GM23248 (cell line): ENCODE measurements around the gene ERCC6L2. TPM values are rescaled to one million over a fixed set of nuclear protein-coding genes. Genes with fewer than 3 reads are reported as not detected.
A peak's percentile ranks its signal among the peaks of the same experiment; 100 is the strongest.

Source experiments
- DNase-seq: peaks from one replicate; pipeline ENCODE4 v3.0.0-alpha.2; 2015
- H2AFZ ChIP-seq: fragments of 200-600 bp; sonication (generic); 2 replicates; pipeline ENCODE4 v1.6.1; 2016; ENCODE audit warnings: antibody characterized with exemption
- H3F3A ChIP-seq: fragments of 200-600 bp; sonication (generic); 2 replicates; pipeline ENCODE4 v1.6.1; 2016; ENCODE audit warnings: mild to moderate bottlenecking, antibody characterized with exemption, mixed run types; ENCODE audit not compliant: insufficient read depth
- H3K27ac ChIP-seq: fragments of 200-600 bp; sonication (generic); 2 replicates; pipeline ENCODE4 v1.5.1; 2016; ENCODE audit warnings: mild to moderate bottlenecking
- H3K27me3 ChIP-seq: fragments of 200-600 bp; sonication (generic); replicated peaks from 2 replicates; pipeline ENCODE4 v1.6.1; 2016; ENCODE audit warnings: mild to moderate bottlenecking; ENCODE audit not compliant: insufficient read depth
- H3K36me3 ChIP-seq: fragments of 200-600 bp; sonication (generic); 2 replicates; pipeline ENCODE4 v1.6.1; 2016; ENCODE audit warnings: low read depth, mild to moderate bottlenecking
- H3K4me1 ChIP-seq: fragments of 200-600 bp; sonication (generic); 2 replicates; pipeline ENCODE4 v1.6.1; 2016; ENCODE audit warnings: mild to moderate bottlenecking; ENCODE audit not compliant: insufficient read depth
- H3K4me2 ChIP-seq: fragments of 200-600 bp; sonication (generic); one replicate; pipeline ENCODE4 v1.6.1; 2016; ENCODE audit warnings: mild to moderate bottlenecking; ENCODE audit not compliant: unreplicated experiment
- H3K4me3 ChIP-seq: fragments of 200-600 bp; sonication (generic); 2 replicates; pipeline ENCODE4 v1.5.1; 2016; ENCODE audit warnings: mild to moderate bottlenecking
- H3K79me2 ChIP-seq: fragments of 200-600 bp; sonication (generic); 2 replicates; pipeline ENCODE4 v1.6.1; 2016; ENCODE audit warnings: mild to moderate bottlenecking; ENCODE audit not compliant: insufficient read depth
- H3K9ac ChIP-seq: fragments of 200-600 bp; sonication (generic); 2 replicates; pipeline ENCODE4 v1.6.1; 2016; ENCODE audit warnings: mild to moderate bottlenecking
- H3K9me2 ChIP-seq: fragments of 200-600 bp; sonication (generic); 2 replicates; pipeline ENCODE4 v1.6.1; 2016; ENCODE audit warnings: mixed run types, mild to moderate bottlenecking, moderate library complexity; ENCODE audit not compliant: insufficient read depth
- H3K9me3 ChIP-seq: fragments of 200-600 bp; sonication (generic); one replicate; pipeline ENCODE4 v1.6.1; 2017; ENCODE audit warnings: low read depth
- H4K20me1 ChIP-seq: fragments of 200-600 bp; sonication (generic); 2 replicates; pipeline ENCODE4 v1.6.0; 2016; ENCODE audit not compliant: insufficient read depth
- EZH2 ChIP-seq: fragments of 200-600 bp; sonication (generic); IDR thresholded peaks from 2 replicates; pipeline ENCODE4 v1.6.1; 2018; ENCODE audit warnings: antibody characterized with exemption, mild to moderate bottlenecking; ENCODE audit not compliant: insufficient read depth, poor library complexity, severe bottlenecking
- EZH2phosphoT487 ChIP-seq: fragments of 200-600 bp; sonication (generic); IDR thresholded peaks from 2 replicates; pipeline ENCODE4 v1.6.1; 2018; ENCODE audit warnings: antibody characterized with exemption, moderate library complexity, mild to moderate bottlenecking, low read depth; ENCODE audit not compliant: insufficient read depth
- WGBS, 2 experiments: methylation state at CpG; one replicate each; pipeline ENCODE4 v1.1.6; 2015 to 2017; ENCODE audit warnings: low lambda C conversion rate in 2 of 2, low coverage in 1 of 2; ENCODE audit errors: missing lambda C conversion rate in 2 of 2; 5-methylcytosine and 5-hydroxymethylcytosine counted together
- in situ Hi-C: fragments of 300-500 bp; cut with MboI; formaldehyde crosslinking; loops from 2 replicates; pipeline ENCODE4 v1.15.0; 2020
- polyA plus RNA-seq: library from polyadenylated mRNA; unstranded; fragments of >200 nt; fragmentation: Nextera tagmentation; extraction: Ambion mirVana; gene quantifications from 2 replicates; pipeline ENCODE4 v1.2.1, GENCODE V29; 2016
- total RNA-seq: library from RNA; depleted of rRNA; stranded (reverse); fragments of >200 nt; shearing (Covaris generic); gene quantifications from 2 replicates; pipeline ENCODE4 v1.2.3, GENCODE V29; 2014

Gene ERCC6L2
- total and polyA plus RNA-seq, 2 experiments from 2014 or later, result 23.4 to 45.0 TPM

- in situ Hi-C loops, result no loop called here
- H3K36me3 ChIP-seq, result no peaks in the 10 kb centered on the region; the same call in 1 of the 2 replicates
- H3K27ac ChIP-seq, result no peak overlapping the region
- H3K9me3 ChIP-seq, result no peaks in the 10 kb centered on the region
- no peak for TF ChIP-seq EZH2phosphoT487
- H3K79me2 ChIP-seq, result peaks cover 54% of the 10 kb centered on the region
- no peak overlapping the region for H3K4me2 ChIP-seq
- no peaks in the 10 kb centered on the region for H3F3A ChIP-seq
- no peak overlapping the region for H2AFZ ChIP-seq
- H3K9ac ChIP-seq, result no peak overlapping the region
- H4K20me1 ChIP-seq, result no peaks in the 10 kb centered on the region
- peak; percentile 58 for DNase-seq
- peaks cover 14% of the 10 kb centered on the region; the same call in 1 of the 2 replicates for H3K4me1 ChIP-seq
- no peaks in the 10 kb centered on the region for H3K9me2 ChIP-seq
- H3K4me3 ChIP-seq, result no peak overlapping the region
- 2 to 10% methylated on average over 3 of the region's 3 CpGs for WGBS, 2 experiments
- no peaks in the 10 kb centered on the region for H3K27me3 ChIP-seq
Observed at GRCh38 chr9:95876595-95876994, 1.1 kb downstream of the ERCC6L2 start.

- Histone ChIP-seq H3K79me2 (peaks cover 59% of the 10 kb centered on the region), H3K4me3 (no peak overlapping the region), H3K9me3 (no peaks in the 10 kb centered on the region), H3F3A (no peaks in the 10 kb centered on the region), H2AFZ (no peak overlapping the region), H3K4me1 (peaks cover 14% of the 10 kb centered on the region; the same call in 1 of the 2 replicates), H3K36me3 (no peaks in the 10 kb centered on the region; the same call in 1 of the 2 replicates), H3K9ac (no peak overlapping the region), H3K27ac (no peak overlapping the region), H3K9me2 (no peaks in the 10 kb centered on the region), H3K4me2 (no peak overlapping the region), H4K20me1 (no peaks in the 10 kb centered on the region), H3K27me3 (no peaks in the 10 kb centered on the region)
- TF ChIP-seq EZH2phosphoT487 (no peak), EZH2 (no peak)
- WGBS, 2 experiments, result 96 to 100% methylated on average over 1 of the region's 1 CpG
- in situ Hi-C loops, result no loop called here
- DNase-seq, result no peak
Observed at GRCh38 chr9:95877984-95878383, 2.5 kb downstream of the ERCC6L2 start.

- Histone ChIP-seq H3K9ac (no peak overlapping the region), H3K27me3 (no peaks in the 10 kb centered on the region), H3K36me3 (peaks cover 9% of the 10 kb centered on the region; the same call in 1 of the 2 replicates), H3K9me3 (no peaks in the 10 kb centered on the region), H3K4me2 (no peak overlapping the region), H3K4me1 (peaks cover 8% of the 10 kb centered on the region; the same call in 1 of the 2 replicates), H3K27ac (peak overlapping the region; percentile 23; the same call in 1 of the 2 replicates), H3K4me3 (no peak overlapping the region), H4K20me1 (no peaks in the 10 kb centered on the region), H3K9me2 (no peaks in the 10 kb centered on the region), H3K79me2 (peaks cover 60% of the 10 kb centered on the region), H3F3A (no peaks in the 10 kb centered on the region), H2AFZ (no peak overlapping the region)
- no peak for TF ChIP-seq EZH2
- in situ Hi-C loops, result no loop called here
- DNase-seq, result no peak
Observed at GRCh38 chr9:95879591-95879990, 4.1 kb downstream of the ERCC6L2 start.

GRCh38 chr9:95880021-95880690 lies 4.7 kb downstream of the ERCC6L2 start:
- H2AFZ ChIP-seq, result no peak overlapping the region
- peak overlapping the region; percentile 23; the same call in 1 of the 2 replicates for H3K27ac ChIP-seq
- H3K79me2 ChIP-seq, result peaks cover 62% of the 10 kb centered on the region
- no peak overlapping the region for H3K4me3 ChIP-seq
- H3K9me2 ChIP-seq, result no peaks in the 10 kb centered on the region
- no peaks in the 10 kb centered on the region for H4K20me1 ChIP-seq
- WGBS, 2 experiments, result 57 to 62% methylated on average over 4 of the region's 4 CpGs
- in situ Hi-C loops, result no loop called here
- peaks cover 11% of the 10 kb centered on the region; the same call in 1 of the 2 replicates for H3K36me3 ChIP-seq
- no peak overlapping the region for H3K4me2 ChIP-seq
- peak; percentile 41 for DNase-seq
- H3K9ac ChIP-seq, result no peak overlapping the region
- no peaks in the 10 kb centered on the region for H3F3A ChIP-seq
- no peak for TF ChIP-seq EZH2phosphoT487
- TF ChIP-seq EZH2, result no peak
- H3K9me3 ChIP-seq, result no peaks in the 10 kb centered on the region
- H3K27me3 ChIP-seq, result no peaks in the 10 kb centered on the region
- peaks cover 8% of the 10 kb centered on the region; the same call in 1 of the 2 replicates for H3K4me1 ChIP-seq

- Histone ChIP-seq H3K9ac (no peak overlapping the region), H3K27me3 (no peaks in the 10 kb centered on the region), H3K27ac (no peak overlapping the region), H3K36me3 (peaks cover 26% of the 10 kb centered on the region; the same call in 1 of the 2 replicates), H3K4me3 (no peak overlapping the region), H3K9me2 (no peaks in the 10 kb centered on the region), H4K20me1 (no peaks in the 10 kb centered on the region), H2AFZ (no peak overlapping the region), H3K79me2 (peaks cover 99% of the 10 kb centered on the region), H3F3A (no peaks in the 10 kb centered on the region), H3K4me2 (no peak overlapping the region), H3K9me3 (no peaks in the 10 kb centered on the region), H3K4me1 (no peaks in the 10 kb centered on the region)
- in situ Hi-C loops, result no loop called here
- 100% methylated on average over 1 of the region's 1 CpG for WGBS, 2 experiments
- no peak for DNase-seq
- TF ChIP-seq EZH2phosphoT487 (no peak), EZH2 (no peak)
Observed at GRCh38 chr9:95887926-95888497, 12.5 kb downstream of the ERCC6L2 start.
